HG02623 (cell line): ENCODE results near the gene HLA-DMB.

Experiments
- ATAC-seq: cut with Tn5 transposase; IDR thresholded peaks from one replicate; pipeline ENCODE4 v1.9.1; 2021; ENCODE audit warnings: moderate library complexity; ENCODE audit not compliant: unreplicated experiment

Gene HLA-DMB

GRCh38 chr6:32972353-32973143 is 31.7 kb upstream of the HLA-DMB start:
- no peak for ATAC-seq

DNA sequence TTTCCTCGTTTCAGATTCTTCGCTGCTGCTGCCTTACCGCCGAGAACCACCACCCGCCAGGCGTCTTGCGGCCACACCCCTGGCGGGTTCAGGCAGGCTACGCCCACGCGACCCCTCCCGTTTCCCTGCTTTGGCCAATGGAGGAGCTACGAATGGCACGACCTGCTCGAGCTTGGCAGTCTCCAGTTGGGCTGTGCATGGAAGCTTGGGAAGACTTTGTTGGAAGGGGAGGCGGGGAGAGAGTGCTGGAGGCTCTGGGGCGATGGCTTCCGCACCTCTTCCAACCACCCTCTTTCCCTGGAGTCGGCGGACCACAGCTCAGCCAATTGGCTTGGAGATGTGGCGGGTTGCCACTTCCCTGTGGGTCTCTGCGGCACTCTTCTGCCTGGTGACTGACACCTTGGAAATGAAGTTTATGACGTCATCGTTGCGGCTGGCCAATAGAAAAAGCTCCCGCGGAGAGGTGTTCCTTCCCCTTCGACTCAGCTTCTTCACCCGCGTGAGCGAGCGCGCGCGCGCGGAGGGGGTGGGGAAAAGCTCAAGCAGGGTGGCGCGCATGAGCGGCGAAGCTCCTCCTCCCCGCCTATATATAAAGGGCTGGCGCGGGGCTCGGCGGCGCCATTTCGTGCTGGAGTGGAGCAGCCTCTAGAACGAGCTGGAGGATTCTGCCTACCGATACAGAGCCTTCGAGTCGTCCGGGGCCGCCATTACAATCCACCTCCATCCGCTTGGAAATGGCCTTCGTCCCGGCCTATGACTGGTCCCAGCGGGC is 30.9 kb upstream of the HLA-DMB start:
- ATAC-seq = peak; percentile 33

- ATAC-seq = no peak
Measured at GRCh38 chr6:32971242-32971580, 30.4 kb upstream of the HLA-DMB start.

DNA sequence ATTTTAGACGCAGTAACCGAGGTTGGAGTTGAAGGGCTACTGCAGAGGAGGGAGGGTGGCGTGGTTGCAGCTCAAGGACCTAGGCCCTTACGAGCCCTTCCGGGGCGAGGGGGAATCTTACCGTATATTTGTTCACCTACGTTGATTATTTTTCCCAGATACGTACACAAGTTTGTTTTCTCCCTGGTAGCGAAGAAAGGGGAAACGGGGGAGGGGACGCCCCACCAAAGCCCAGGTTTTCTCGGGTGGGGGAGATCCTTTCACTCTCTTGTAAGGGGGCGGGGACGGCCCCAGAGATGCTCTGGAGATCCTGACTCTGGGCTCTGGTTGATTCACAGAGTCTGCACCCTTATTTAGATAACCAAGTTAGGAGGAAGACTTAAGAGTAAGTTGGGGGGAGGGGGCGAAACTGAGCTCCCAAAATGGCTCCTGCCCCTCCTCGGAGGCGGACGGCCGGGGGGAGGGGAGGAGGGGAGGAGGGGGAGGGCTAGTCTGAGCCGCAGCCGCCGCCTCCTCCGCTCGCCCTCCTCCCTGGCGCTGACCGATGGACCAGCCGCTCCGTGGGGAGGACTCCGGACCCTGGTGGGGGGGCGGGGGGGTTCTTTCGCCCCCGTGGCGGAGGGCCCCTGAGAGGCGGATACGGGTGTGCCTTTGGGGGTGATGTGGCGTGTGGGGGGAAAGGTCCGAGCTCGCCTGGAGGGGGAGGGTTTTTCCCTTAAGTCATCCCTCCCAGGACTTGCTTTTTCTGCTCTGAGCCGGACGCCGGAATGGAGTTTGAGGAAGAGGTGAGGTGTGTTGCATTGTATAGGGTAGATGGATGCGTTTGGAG is 29.8 kb upstream of the HLA-DMB start:
- ATAC-seq = no peak

DNA sequence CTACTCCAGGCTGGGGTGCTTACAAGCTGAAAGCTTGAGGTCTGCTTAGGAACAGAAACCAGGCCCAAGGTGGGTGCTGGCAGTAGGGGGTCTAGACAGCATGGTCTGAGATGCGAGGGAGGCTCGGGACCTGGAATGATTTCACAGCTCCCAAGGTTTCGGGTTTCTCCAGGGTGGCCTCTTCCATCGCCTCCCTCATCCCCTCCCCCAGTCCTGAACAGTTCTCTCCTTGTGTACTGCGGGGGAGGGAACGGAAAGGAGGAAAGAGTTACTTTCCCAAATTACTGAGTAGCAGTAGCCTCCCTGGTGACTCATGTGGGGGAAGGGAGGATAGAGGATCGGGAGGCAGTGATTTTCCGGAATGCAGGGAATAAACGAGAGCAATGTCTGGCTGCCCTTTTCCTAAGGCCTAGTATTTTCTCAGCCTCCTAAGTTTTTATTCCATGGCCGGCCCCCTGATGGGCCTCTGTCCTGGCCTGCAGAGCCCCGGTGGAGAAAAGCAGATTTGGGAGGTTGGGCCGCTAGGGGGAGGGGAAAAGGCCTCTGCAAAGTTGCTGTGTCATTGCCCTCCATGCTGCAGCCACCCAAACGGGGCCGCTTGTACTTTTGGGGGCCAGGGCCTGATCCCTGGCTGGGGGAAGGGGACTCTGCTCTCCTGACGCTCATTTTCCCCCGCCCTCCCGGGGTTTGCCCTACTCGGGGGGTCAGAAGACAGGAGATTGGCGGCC is 29.0 kb upstream of the HLA-DMB start:
- no peak for ATAC-seq

DNA sequence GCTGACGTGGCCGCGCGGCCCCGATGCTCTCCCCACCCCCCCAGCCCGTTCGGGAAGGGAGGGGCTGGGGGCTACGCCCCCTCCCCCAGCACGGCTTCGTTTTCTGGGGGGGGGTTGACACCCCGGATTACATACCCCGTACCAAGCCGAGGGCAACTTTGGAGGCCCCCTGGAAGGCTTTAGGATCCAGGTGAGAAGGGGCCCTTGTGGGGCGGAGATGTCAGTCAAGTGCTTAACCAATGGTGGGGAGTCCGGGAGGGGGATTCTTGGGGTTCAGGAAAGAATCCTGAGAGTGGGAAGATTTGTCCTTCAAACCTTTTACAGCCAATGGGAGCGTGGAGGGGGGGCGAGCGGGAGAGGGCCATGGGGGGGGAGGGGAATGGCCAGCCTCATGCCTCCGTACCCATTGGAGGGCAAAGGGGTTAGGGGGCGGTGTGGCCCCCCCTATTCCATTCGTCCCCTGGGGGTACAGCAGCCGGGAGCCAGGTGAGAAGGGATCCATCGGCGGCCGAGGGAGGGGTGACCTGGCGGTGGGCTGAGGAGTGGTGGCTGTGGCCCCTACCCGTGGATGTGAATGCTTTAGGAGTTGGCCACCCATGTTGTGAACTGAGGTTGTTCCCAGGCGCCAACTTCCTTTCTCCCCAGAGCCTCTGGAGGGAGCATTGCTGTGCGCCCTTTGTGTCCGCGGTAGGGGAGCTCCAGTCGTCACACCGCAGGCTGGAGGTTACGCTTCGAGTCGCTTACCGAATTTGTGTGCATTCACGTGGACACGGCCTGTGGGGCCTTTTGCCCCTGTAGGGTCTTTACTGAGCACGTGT is 28.2 kb upstream of the HLA-DMB start:
- no peak for ATAC-seq

DNA sequence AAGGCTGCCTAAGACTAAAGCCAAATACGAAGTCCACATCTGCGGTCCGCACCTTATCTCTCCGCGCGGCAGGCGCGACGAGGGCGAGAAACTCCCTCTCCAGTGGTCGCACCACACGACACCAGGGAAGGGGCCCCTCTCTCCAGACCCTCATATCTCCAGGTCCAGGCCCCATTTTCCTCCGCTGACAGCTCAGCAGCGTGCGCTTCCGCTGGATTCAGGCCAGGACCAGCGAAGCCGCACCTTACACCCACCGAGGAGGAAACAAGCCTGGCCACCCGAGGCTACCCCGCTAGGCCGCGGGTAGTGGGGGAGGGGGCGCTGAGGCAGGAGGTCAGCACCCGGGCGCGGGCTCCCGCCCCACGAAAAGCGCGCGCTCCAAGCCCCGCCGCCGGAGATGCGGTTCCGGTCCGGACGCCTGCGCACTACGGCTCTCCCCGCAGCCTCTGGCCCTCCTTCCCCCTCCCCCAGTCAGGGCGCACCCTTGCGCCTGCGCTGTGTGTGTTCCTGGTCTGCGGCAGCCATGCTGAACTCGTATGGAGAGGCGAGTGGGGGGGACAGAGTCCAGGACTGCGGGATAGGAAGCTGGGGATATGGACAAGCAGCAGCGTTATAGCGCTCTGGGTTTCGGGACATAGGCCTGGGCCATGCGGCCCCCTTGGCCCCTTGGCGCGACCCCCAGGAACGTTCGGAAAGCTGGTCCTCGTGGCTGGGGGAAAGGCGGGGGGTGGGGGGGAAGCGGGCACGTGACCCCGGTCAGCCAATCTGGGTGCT is 27.5 kb upstream of the HLA-DMB start, which contains the start of gene BRD2:
Gene BRD2, plus strand, starts transcription at position 502 of the 774 bp plus-strand sequence. CDS start 4,305 bp downstream, outside the sequence.
- ATAC-seq = peak; percentile 34

DNA sequence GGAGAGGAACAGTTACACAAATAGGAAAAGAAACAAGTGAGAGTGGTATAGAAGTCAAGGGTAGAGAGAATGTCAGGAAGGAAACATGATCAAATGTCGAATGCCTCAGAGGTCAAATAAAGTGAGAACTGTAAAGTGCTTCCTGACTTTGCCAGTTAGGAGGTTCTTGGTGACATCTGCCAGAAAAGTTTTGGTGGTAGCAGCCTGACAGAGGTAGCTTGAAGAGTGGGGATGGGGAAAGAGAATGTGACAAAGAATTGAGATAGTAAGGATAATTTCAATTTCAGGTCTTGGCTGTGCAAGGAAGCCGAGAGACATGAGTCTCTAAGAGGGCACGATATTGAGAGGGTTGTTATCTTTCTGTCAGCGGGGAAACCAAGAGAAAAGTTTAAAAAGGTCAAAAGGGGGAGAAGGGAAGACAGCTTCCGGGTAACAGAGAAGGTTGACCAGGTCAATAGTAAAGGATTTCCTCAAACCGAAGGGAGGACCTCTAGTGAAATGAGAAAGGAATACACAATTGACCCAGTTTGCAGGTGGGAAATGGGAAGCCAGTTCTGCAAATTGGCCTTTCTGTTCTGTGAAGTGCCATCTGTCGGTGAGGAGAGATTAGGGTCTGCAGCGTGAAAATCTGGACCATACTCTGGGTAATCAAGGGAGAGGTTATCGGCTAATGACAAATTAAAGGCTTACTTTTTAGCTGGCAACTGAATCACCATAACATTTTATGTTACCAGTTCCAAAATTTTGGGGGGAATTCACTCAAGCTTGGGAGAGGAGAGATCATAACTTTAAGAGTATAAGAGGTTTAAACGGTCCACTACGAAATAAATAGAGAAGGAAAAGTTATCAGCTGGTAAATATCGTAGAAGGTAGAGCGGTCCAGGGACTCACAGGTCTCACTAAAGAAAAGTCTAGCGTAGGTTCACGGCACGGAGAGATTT is 26.6 kb upstream of the HLA-DMB start:
- ATAC-seq = no peak

DNA sequence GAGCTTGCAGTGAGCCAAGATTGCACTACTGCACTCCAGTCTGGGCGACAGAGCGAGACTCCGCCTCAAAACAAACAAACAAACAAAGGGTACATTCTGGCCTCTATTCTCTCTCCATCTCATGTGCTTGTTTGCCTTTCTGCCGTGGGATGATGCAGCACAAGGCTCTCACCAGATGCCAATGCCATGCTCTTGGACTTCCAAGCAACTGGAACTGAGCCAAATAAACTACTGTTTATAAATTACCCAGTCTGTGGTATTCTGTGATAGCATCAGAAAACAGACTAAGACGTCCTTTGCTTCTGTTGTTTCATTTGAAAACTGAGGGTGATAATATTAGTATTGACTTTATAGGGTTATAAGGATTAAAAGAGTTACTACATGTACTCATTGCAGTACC is 23.9 kb upstream of the HLA-DMB start:
- no peak for ATAC-seq

GRCh38 chr6:32963866-32964265 is 23.0 kb upstream of the HLA-DMB start:
- no peak for ATAC-seq

- ATAC-seq = no peak
Measured at GRCh38 chr6:32962213-32962826, 21.5 kb upstream of the HLA-DMB start.

- no peak for ATAC-seq
Measured at GRCh38 chr6:32960563-32960962, 19.7 kb upstream of the HLA-DMB start.

- no peak for ATAC-seq
Measured at GRCh38 chr6:32956176-32956575, 15.3 kb upstream of the HLA-DMB start.

- no peak for ATAC-seq
Measured at GRCh38 chr6:32954986-32955802, 14.4 kb upstream of the HLA-DMB start.

- no peak for ATAC-seq
Measured at GRCh38 chr6:32954267-32954666, 13.4 kb upstream of the HLA-DMB start.

GRCh38 chr6:32953775-32954174 is 12.9 kb upstream of the HLA-DMB start:
- ATAC-seq = no peak
